SH-SY5Y (cell line): ENCODE results near the gene DMAC2.

Source experiments
- GATA2 ChIP-seq: IDR thresholded peaks from 2 replicates; pipeline ENCODE4 v1.6.1; 2011; ENCODE audit warnings: mild to moderate bottlenecking, low read depth, low read length
- GATA3 ChIP-seq: IDR thresholded peaks from 2 replicates; pipeline ENCODE4 v1.6.1; 2011; ENCODE audit warnings: low read depth, mild to moderate bottlenecking, low read length, moderate library complexity

The DMAC2 gene

GRCh38 chr19:41399525-41399924, 40.2 kb downstream of the DMAC2 start:
- TF ChIP-seq GATA2 (no peak), GATA3 (no peak)

- TF ChIP-seq GATA3 (no peak), GATA2 (no peak)
These were observed 40.6 kb downstream of the DMAC2 start for GRCh38 chr19:41399091-41399490.

GRCh38 chr19:41398598-41398997, 41.1 kb downstream of the DMAC2 start:
- no peak for TF ChIP-seq GATA3
- no peak for TF ChIP-seq GATA2

DNA sequence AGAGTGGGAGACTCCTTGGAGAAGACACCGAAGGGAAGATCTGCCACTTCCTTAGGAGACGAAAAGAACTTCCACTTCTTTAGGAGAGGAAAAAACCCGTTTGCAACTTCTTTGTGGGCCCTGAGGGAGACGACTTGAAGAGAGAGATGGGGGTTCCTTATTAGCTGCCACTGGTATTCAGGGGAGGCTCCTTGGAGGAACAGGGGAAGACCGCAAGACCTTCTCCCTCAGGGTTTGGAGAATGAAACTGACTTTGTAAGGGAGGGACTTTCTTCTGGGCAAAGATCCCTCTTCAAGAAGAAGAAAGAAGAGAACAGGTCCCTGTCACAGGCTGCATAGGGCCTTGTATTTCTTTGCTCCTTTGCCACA, 41.7 kb downstream of the DMAC2 start:
- TF ChIP-seq GATA2 (no peak), GATA3 (no peak)

DNA sequence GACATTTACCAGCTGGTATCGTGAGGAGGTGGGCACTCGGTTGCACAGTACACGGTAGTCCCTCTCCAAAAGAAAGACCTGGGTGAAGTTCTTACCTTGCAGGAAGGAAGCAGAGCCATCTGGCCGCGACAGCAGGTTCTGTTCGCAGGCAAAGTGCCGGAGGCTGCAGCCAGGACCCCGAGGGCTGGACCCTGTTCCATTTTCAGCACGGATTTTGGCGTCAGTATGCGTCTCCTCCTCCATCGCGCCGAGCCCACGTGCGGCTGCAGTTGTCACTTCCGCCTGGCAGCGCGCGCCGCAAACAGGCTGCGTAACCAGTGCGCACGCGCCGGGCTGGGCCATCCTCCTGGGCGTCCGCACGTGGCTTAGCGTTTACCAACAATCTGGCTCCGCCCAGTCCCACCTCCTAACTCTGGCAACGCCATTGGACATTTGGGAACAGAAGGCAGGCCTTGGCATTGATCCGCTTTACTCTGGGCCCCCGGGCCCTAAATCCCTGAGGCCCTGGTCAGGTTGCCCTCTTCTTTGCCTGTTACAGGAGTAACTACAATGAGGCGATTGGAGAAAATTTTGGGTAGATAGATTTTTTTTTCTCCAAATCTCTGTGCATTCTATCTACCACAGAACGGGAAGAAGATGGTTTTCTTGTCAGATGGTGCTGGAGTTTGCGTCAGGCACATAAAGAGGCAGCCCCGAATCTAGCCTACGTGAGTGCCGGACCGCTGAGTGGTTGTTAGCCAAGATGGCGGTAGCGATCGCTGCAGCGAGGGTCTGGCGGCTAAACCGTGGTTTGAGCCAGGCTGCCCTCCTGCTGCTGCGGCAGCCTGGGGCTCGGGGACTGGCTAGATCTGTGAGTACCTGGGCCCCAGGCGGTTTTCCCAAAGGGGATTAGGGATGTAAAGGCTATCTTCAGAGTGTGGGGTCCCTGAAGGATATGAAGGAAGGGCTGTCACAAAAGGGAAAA, 42.3 kb downstream of the DMAC2 start, which contains the start of the genes BCKDHA and EXOSC5:
Gene BCKDHA (plus strand): TSS at position 733 of the 964 bp plus-strand sequence. CDS start 10 bp downstream, at position 743.
Gene EXOSC5 (minus strand): TSS at position 274 of the 964 bp plus-strand sequence. CDS start 31 bp downstream, at position 243.
- TF ChIP-seq GATA2, result no peak; the same call in 1 of the 2 replicates

GRCh38 chr19:41395355-41395754, 44.4 kb downstream of the DMAC2 start:
- TF ChIP-seq GATA3 (no peak), GATA2 (no peak)

DNA sequence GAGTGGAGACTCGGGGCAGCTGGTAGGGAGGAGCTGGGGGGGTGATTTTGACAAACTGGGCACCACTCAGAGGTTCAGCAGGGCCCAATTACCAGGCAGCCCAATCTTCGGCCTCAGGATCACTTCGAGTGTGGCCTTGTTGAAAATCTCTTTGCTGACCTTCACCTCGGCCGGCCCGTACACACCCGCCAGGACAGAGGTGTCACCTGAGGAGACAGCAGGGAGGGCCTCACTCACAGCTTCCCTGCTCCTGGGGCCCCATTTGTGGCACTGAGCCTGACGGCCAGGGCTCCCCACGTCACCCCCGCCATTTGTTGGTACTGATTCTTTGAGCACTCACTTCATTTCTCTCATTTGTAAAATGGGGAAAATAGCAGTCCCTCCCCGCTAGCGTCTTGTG, 46.9 kb downstream of the DMAC2 start:
- no peak for TF ChIP-seq GATA2
- no peak for TF ChIP-seq GATA3

DNA sequence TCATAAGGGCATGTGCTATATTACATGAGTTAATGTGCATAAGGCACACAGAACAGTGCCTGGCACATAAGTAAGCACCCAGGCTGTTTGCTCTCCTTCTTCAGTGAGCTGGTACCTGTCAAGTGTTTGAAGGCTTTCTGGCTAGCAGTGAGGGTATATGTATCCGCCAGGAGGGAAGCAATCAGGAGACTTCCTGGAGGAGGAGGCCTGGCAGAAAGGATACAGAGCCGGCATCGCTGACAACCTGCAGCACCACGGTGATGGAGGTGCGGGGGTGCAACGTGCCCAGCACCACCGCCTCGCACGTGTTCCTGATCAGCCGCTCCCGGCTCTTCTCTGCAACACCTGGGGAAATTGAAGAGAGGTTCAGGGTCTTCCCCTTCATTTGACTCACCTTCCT, 48.1 kb downstream of the DMAC2 start:
- TF ChIP-seq GATA3 (no peak), GATA2 (no peak)

GRCh38 chr19:41386442-41386841, 53.3 kb downstream of the DMAC2 start:
- TF ChIP-seq GATA3, result no peak
- TF ChIP-seq GATA2, result no peak

DNA sequence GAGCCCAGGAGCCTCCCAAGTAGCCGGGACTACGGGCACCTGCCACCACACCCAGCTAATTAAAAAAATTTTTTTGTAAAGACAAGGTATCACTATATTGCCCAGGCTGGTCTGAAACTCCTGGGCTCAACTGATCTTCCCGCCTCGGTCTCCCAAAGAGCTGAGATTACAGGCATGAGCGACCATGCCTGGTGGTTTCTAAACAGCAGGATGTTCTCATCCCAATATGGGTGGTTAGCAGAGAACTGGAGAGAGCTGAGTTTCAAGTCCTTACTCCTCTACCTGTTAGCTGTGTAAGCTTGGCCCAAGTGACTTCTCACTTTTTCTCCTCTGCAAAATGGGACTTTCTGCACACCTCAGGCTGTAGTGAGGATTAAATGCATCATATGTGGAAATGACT, 55.4 kb downstream of the DMAC2 start:
- TF ChIP-seq GATA2 (no peak), GATA3 (no peak)
